Subcutaneous abdominal adipose tissue (tissue), 5 donors: ENCODE results near the gene CTNNA3.

Experiments used
- H3K27ac ChIP-seq: one replicate; pipeline ENCODE4 v1.7.0; 2013; ENCODE audit warnings: low read depth, mild to moderate bottlenecking, inconsistent platforms, low read length, moderate library complexity
- H3K27me3 ChIP-seq, 5 donors: one replicate each; pipeline ENCODE4 v1.7.0; 2013; ENCODE audit warnings: low read length in 5 of 5, inconsistent platforms in 1 of 5; ENCODE audit not compliant: control insufficient read depth in 5 of 5, insufficient read depth in 4 of 5
- H3K36me3 ChIP-seq, 5 donors: one replicate each; pipeline ENCODE4 v1.7.0; 2013; ENCODE audit warnings: low read length in 5 of 5; ENCODE audit not compliant: control insufficient read depth in 5 of 5, insufficient read depth in 5 of 5
- H3K4me1 ChIP-seq, 5 donors: one replicate each; pipeline ENCODE4 v1.7.0; 2013; ENCODE audit warnings: low read length in 5 of 5, mild to moderate bottlenecking in 3 of 5, moderate library complexity in 1 of 5; ENCODE audit not compliant: control insufficient read depth in 5 of 5, insufficient read depth in 5 of 5
- H3K4me3 ChIP-seq, 5 donors: one replicate each; pipeline ENCODE4 v1.7.0; 2013; ENCODE audit warnings: low read length in 5 of 5, low read depth in 1 of 5
- H3K9ac ChIP-seq, 5 donors: one replicate each; pipeline ENCODE4 v1.7.0; 2013; ENCODE audit warnings: low read length in 5 of 5, mild to moderate bottlenecking in 4 of 5, moderate library complexity in 3 of 5
- H3K9me3 ChIP-seq, 5 donors: one replicate each; pipeline ENCODE4 v1.7.0; 2013; ENCODE audit warnings: low read length in 5 of 5; ENCODE audit not compliant: control insufficient read depth in 5 of 5
- donor health status: healthy.
- donor health status: healthy.
- donor health status: healthy.
- donor health status: healthy.
- donor health status: healthy.

Gene CTNNA3

DNA sequence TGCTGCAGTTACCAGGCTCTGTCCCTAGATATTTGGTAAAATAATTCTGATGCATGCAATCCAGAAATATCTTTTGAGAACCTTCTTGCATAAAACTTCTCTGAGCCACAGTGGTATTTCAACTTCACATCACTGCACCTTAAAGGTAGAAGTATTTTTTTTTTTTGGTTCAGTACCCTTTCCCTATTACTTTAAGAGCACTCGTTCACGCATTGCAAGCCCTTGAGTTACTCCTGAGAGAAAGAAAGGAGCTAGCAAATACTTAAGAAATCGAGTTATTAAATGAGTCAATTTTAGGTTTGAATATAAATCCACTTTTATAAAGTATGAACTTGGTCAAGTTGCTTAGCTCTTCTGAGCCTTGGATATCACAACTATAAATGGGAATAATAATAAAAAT is 1377.2 kb downstream of the CTNNA3 start:
- Histone ChIP-seq H3K27me3 (no peaks in the 10 kb centered on the region), H3K27ac (no peak overlapping the region), H3K36me3 (no peaks in the 10 kb centered on the region), H3K9ac (no peak overlapping the region), H3K4me3 (no peak overlapping the region), H3K9me3 (no peaks in the 10 kb centered on the region), H3K4me1 (peaks cover 0 to 11% (median 7%) of the 10 kb centered on the region in 5 donors)

DNA sequence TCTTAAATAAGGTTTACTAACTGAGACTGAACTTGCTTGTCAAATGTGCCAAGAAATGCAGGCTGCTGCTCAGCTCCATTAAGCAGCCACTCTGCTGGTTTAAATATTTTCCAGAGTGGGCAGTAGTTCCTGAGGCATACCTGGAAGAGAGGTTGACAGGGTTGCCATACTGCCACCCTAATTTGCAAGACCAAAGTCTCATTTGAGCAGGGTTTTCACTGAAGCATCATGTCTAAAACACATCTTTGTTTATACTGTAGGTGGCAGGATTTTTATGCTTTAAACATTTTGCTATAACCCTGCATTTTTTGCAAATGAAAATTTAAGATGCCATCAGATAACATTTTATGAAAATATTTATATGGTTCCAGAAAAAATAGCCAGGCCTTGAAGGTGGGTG is 1388.2 kb downstream of the CTNNA3 start:
- no peak overlapping the region for H3K9ac ChIP-seq
- H3K27me3 ChIP-seq, result no peaks in the 10 kb centered on the region
- H3K4me3 ChIP-seq, result no peak overlapping the region
- no peak overlapping the region for H3K27ac ChIP-seq
- no peaks in the 10 kb centered on the region for H3K4me1 ChIP-seq
- H3K9me3 ChIP-seq, result no peaks in the 10 kb centered on the region
- no peaks in the 10 kb centered on the region for H3K36me3 ChIP-seq

DNA sequence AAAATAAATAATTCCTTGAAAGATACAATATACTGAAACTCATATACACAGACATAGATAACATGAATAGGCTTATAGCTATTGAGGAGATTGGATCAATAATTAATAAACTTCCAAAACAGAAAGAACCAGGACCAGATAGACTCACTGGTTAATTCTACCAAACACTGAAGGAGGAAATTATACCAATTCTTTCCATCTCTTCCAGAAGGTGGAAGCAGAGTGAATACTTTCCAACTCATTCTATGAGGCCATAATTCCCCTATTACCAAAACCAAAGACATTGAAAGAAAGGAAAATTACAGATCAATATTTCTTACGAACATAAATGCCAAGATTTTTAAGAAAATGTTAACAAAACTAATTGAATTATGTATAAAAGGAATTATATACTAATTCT is 1394.9 kb downstream of the CTNNA3 start:
- no peaks in the 10 kb centered on the region for H3K4me1 ChIP-seq
- H3K27ac ChIP-seq, result no peak overlapping the region
- H3K9me3 ChIP-seq, result no peaks in the 10 kb centered on the region
- H3K27me3 ChIP-seq, result no peaks in the 10 kb centered on the region
- no peak overlapping the region for H3K4me3 ChIP-seq
- no peak overlapping the region for H3K9ac ChIP-seq
- H3K36me3 ChIP-seq, result no peaks in the 10 kb centered on the region

DNA sequence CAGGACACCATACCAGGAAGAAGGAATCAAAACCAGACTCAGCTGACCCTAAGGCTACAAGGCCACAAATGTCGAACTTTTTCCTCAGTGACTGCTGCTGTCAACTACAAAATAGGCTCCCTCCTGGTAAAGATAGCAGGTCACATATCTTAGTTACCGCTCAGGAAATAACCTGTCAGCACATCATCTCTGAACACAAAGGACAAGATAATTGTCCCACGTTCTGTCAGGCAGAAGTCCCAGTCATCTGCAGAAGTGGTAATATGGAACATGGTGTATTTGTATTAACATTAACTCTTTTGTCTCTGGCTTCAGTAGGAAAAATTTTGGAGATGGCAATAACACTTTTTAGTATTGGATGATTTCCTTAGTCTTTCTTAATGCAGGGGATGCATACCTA is 1400.4 kb downstream of the CTNNA3 start:
- Histone ChIP-seq H3K27ac (no peak overlapping the region), H3K4me1 (no peaks in the 10 kb centered on the region), H3K4me3 (no peak overlapping the region), H3K27me3 (no peaks in the 10 kb centered on the region), H3K36me3 (no peaks in the 10 kb centered on the region), H3K9me3 (no peaks in the 10 kb centered on the region), H3K9ac (no peak overlapping the region)

DNA sequence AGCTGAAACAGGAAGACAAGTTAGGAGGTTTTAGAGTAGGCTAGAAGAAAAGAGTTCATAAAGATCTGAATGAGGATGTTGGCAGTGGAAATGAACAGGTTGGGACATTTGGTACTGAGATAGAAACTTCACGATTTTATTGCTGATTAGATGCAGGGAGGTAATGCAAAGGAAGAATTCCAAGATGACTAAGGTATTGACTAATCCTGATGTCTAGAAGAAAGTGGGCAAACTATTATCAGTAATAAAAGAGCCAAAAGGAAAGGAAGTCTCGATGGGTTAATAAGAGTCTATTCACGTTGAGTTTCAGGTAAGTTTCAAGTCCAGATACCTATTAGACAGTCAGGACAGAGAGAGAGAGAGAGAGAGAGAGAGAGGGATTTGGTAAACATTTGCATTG is 1401.5 kb downstream of the CTNNA3 start:
- Histone ChIP-seq H3K4me1 (no peaks in the 10 kb centered on the region), H3K9me3 (no peaks in the 10 kb centered on the region), H3K27ac (no peak overlapping the region), H3K4me3 (no peak overlapping the region), H3K27me3 (no peaks in the 10 kb centered on the region), H3K36me3 (no peaks in the 10 kb centered on the region), H3K9ac (no peak overlapping the region)

DNA sequence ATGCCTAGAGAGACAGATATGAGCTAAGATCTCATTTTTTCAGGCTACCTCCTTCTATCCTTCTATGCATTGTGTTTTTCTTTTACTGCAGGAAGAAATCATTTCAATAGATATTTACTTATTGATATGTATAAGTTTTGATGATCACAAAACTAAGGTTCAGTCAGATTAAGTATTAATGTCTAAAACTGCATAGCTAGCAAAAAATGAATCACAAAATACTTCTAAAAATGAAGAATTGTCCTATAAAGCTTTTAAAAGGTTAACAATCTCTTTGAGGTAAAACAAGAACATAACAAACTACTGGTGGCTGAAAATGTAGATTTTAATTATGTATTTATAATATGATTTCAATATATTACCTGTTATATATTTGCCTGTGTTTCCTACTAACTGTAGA is 1403.1 kb downstream of the CTNNA3 start:
- no peak overlapping the region for H3K27ac ChIP-seq
- no peaks in the 10 kb centered on the region for H3K36me3 ChIP-seq
- no peak overlapping the region for H3K4me3 ChIP-seq
- no peak overlapping the region for H3K9ac ChIP-seq
- no peaks in the 10 kb centered on the region for H3K9me3 ChIP-seq
- no peaks in the 10 kb centered on the region for H3K4me1 ChIP-seq
- H3K27me3 ChIP-seq, result no peaks in the 10 kb centered on the region

DNA sequence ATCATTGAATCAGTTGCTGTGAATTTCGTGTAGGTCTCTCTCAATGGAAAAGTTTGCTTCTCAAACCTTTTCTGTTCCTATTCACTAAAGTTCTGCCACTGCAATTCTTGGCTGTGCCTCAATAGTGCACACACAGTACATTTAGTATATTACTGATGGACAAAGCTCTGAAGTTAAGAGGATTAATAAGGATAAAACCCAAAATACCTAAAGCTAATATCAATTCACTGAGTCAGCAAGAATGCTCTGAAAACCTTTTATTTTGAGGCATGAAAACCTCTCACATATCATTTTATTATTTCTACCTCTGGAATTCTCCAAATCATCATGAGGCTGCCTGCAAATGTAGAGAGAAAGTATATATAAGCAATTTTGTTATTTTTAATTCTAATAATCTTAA is 1403.5 kb downstream of the CTNNA3 start:
- H3K9ac ChIP-seq, result no peak overlapping the region
- H3K27ac ChIP-seq, result no peak overlapping the region
- no peaks in the 10 kb centered on the region for H3K4me1 ChIP-seq
- no peaks in the 10 kb centered on the region for H3K27me3 ChIP-seq
- no peak overlapping the region for H3K4me3 ChIP-seq
- no peaks in the 10 kb centered on the region for H3K36me3 ChIP-seq
- H3K9me3 ChIP-seq, result no peaks in the 10 kb centered on the region

DNA sequence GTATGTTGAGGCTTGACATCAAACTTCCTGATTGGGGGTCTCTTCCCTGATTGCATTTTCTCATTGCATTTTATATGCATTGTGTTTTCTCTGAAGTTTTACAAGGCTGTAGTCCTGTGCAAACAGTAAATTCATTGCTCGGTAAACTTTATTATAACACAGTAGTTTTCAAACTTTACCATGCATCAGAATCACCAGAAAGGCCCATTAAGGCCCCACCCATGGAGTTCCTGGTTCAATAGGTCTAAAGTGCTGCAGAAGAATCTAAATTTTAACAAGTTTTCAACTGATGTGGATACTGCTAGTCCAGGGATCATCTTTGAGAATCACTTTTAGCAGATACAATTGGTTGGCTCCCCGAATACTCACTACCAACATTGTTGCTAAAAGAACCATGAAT is 1404.9 kb downstream of the CTNNA3 start:
- no peaks in the 10 kb centered on the region for H3K27me3 ChIP-seq
- no peaks in the 10 kb centered on the region for H3K9me3 ChIP-seq
- H3K4me3 ChIP-seq, result no peak overlapping the region
- H3K9ac ChIP-seq, result no peak overlapping the region
- H3K36me3 ChIP-seq, result no peaks in the 10 kb centered on the region
- H3K4me1 ChIP-seq, result no peaks in the 10 kb centered on the region
- H3K27ac ChIP-seq, result no peak overlapping the region

DNA sequence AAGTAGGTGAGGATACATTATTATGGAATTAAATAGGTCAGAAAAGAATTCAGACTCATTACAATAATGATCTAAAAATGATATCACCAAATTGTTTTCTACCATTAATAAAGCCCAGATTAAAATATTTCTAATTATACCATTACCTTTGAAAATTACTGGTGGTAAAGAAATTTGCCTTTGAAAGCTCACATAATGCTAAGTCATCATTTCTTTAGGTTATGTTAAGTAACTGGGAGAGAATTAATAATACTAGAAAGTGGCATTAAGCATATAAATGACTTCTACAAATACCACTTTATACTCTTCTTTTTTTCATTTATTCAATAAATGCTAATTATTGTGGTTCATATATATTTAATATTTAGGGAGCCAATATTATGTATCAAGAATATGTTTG is 1411.4 kb downstream of the CTNNA3 start:
- Histone ChIP-seq H3K27ac (no peak overlapping the region), H3K4me1 (no peaks in the 10 kb centered on the region), H3K4me3 (no peak overlapping the region), H3K9ac (no peak overlapping the region), H3K27me3 (no peaks in the 10 kb centered on the region), H3K36me3 (no peaks in the 10 kb centered on the region), H3K9me3 (no peaks in the 10 kb centered on the region)

DNA sequence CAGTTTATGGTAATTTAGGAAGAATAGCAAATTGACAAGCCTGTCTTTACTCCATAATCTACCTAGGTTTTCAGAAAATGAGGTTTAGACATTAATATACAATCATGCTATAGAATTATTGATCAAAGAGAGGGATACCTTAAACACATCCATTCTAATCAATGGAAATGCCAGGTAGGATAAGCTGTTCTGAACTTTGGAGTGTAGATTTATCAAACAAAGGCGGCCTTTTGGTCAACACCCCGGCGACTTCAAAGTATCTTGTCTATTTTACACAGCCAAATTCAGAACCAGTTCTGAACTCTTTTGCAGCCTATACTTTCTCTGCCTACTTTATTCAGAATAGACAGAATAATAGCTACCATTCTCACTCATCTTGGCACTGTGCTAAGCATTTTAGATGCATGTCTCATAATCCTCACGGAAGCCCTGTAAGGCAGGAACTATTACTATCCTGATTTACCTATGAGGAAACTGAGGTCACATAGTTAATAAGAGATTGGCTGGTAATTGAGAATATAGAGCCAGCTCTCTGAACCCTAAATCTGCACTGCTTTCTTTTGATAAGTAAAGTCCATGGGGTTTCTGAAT is 1412.0 kb downstream of the CTNNA3 start:
- Histone ChIP-seq H3K27ac (no peak overlapping the region), H3K36me3 (no peaks in the 10 kb centered on the region), H3K9ac (no peak overlapping the region), H3K27me3 (no peaks in the 10 kb centered on the region), H3K4me1 (no peaks in the 10 kb centered on the region), H3K9me3 (no peaks in the 10 kb centered on the region), H3K4me3 (no peak overlapping the region)

DNA sequence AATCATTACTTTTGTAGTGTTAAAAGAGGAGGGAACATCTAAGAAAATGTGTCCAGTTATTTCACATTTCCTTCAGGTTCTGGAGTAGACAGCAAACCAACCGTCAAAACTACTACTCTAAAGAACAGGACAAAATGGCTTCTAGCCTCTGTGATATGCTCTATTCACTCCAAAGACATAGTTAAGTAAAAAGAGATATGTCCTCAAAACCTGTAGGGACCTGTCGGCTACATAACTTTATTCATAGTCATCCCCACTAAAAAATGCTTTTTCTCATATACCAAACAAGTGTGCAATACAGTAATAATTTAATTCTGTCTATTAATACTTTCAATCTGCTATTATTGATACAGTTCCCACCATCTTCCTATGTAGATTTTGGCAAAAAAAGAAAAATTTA is 1412.9 kb downstream of the CTNNA3 start:
- Histone ChIP-seq H3K9me3 (no peaks in the 10 kb centered on the region), H3K9ac (no peak overlapping the region), H3K36me3 (no peaks in the 10 kb centered on the region), H3K27ac (no peak overlapping the region), H3K4me1 (no peaks in the 10 kb centered on the region), H3K4me3 (no peak overlapping the region), H3K27me3 (no peaks in the 10 kb centered on the region)
